IMR-90 (cell line): ENCODE results near the gene EMP1. TPM values are rescaled to one million over a fixed set of nuclear protein-coding genes. Genes with fewer than 3 reads are reported as not detected.

Source experiments
- ATAC-seq: fragments of 200-7000 bp; cut with Tn5 transposase; 2 replicates; pipeline ENCODE4 v1.9.1; 2020; ENCODE audit warnings: low read depth, mild to moderate bottlenecking, moderate library complexity
- BruUV-seq: library from RNA; stranded (reverse); fragments of 400-500 nt; replicated peaks from 2 replicates; lab custom pipeline; 2021; lab: Mats Ljungman, UMichigan
- CTCF ChIA-PET: fragments of 300-600 bp; formaldehyde crosslinking; extraction: SDS; loops from one replicate; lab custom pipeline; 2021; ENCODE audit warnings: antibody characterized with exemption; lab: Yijun Ruan, JAX
- POLR2A ChIA-PET: fragments of 300-600 bp; sonication (Branson Sonifier 250); formaldehyde crosslinking; loops from one replicate; lab custom pipeline; 2022; ENCODE audit warnings: antibody characterized with exemption; ENCODE audit not compliant: unreplicated experiment; lab: Charles Lee
- DNase-seq: peaks from one replicate; pipeline ENCODE4 v3.0.0; 2013
- H2AFZ ChIP-seq: replicated peaks from 2 replicates; pipeline ENCODE3; 2013; ENCODE audit warnings: low read length, mild to moderate bottlenecking; ENCODE audit not compliant: poor library complexity
- H2AK5ac ChIP-seq: 2 replicates; pipeline ENCODE4 v1.6.1; 2013; ENCODE audit warnings: low read depth, low read length, inconsistent platforms
- H2AK9ac ChIP-seq: replicated peaks from 2 replicates; pipeline ENCODE3; 2013; ENCODE audit warnings: mild to moderate bottlenecking, low read depth, low read length, moderate library complexity; ENCODE audit not compliant: poor library complexity
- H2BK120ac ChIP-seq: 2 replicates; pipeline ENCODE4 v1.6.1; 2013; ENCODE audit warnings: low read depth, low read length, inconsistent platforms
- H2BK15ac ChIP-seq: 3 replicates; pipeline ENCODE4 v1.6.1; 2013; ENCODE audit warnings: low read depth, low read length, inconsistent platforms
- H2BK20ac ChIP-seq: 2 replicates; pipeline ENCODE4 v1.6.1; 2013; ENCODE audit warnings: low read depth, mild to moderate bottlenecking, inconsistent platforms, low read length, moderate library complexity
- H2BK5ac ChIP-seq: 2 replicates; pipeline ENCODE4 v1.6.1; 2013; ENCODE audit warnings: mild to moderate bottlenecking, low read depth, low read length, inconsistent platforms; ENCODE audit not compliant: poor library complexity, severe bottlenecking
- H3K14ac ChIP-seq: replicated peaks from 2 replicates; pipeline ENCODE4 v1.6.1; 2013; ENCODE audit warnings: low read depth, low read length, inconsistent platforms
- H3K18ac ChIP-seq: 2 replicates; pipeline ENCODE4 v1.6.1; 2013; ENCODE audit warnings: low read depth, low read length, control low read depth
- H3K23ac ChIP-seq: 2 replicates; pipeline ENCODE4 v1.6.1; 2013; ENCODE audit warnings: low read depth, low read length, inconsistent platforms
- H3K27ac ChIP-seq: 2 replicates; pipeline ENCODE4 v1.5.1; 2013; ENCODE audit warnings: mild to moderate bottlenecking, control low read depth, low read length; ENCODE audit not compliant: insufficient read depth
- H3K27me3 ChIP-seq: 2 replicates; pipeline ENCODE4 v1.6.1; 2013; ENCODE audit warnings: low read length; ENCODE audit not compliant: control insufficient read depth, insufficient read depth
- H3K36me3 ChIP-seq: 2 replicates; pipeline ENCODE4 v1.6.1; 2013; ENCODE audit warnings: low read length, mixed read lengths; ENCODE audit not compliant: control insufficient read depth, insufficient read depth
- H3K4ac ChIP-seq: 2 replicates; pipeline ENCODE4 v1.6.1; 2013; ENCODE audit warnings: low read depth, low read length, inconsistent platforms
- H3K4me1 ChIP-seq: 2 replicates; pipeline ENCODE4 v1.6.1; 2013; ENCODE audit warnings: low read length, mixed read lengths; ENCODE audit not compliant: control insufficient read depth, insufficient read depth
- H3K4me2 ChIP-seq: 2 replicates; pipeline ENCODE4 v1.6.1; 2013; ENCODE audit warnings: low read depth, mild to moderate bottlenecking, control low read depth, low read length, moderate library complexity
- H3K4me3 ChIP-seq: 2 replicates; pipeline ENCODE4 v1.5.1; 2013; ENCODE audit warnings: low read depth, mild to moderate bottlenecking, control low read depth, low read length, moderate library complexity; ENCODE audit not compliant: insufficient read depth
- H3K56ac ChIP-seq: 2 replicates; pipeline ENCODE4 v1.6.1; 2013; ENCODE audit warnings: low read length, inconsistent platforms; ENCODE audit not compliant: insufficient read depth; ENCODE audit errors: extremely low read depth
- H3K79me1 ChIP-seq, 2 experiments: 2 replicates each; pipeline ENCODE4 v1.6.1; 2013; ENCODE audit warnings: low read length in 2 of 2, inconsistent platforms in 1 of 2, low read depth in 1 of 2
- H3K9ac ChIP-seq: 2 replicates; pipeline ENCODE4 v1.6.1; 2013; ENCODE audit warnings: low read depth, low read length, control low read depth
- H3K9me1 ChIP-seq: 2 replicates; pipeline ENCODE4 v1.6.1; 2013; ENCODE audit warnings: low read length, inconsistent platforms; ENCODE audit not compliant: insufficient read depth
- H3K9me3 ChIP-seq: 2 replicates; pipeline ENCODE4 v1.6.1; 2013; ENCODE audit warnings: low read length; ENCODE audit not compliant: control insufficient read depth, insufficient read depth
- H4K20me1 ChIP-seq: 2 replicates; pipeline ENCODE4 v1.6.1; 2013; ENCODE audit warnings: low read length, inconsistent platforms; ENCODE audit not compliant: insufficient read depth
- H4K5ac ChIP-seq: 2 replicates; pipeline ENCODE4 v1.6.1; 2013; ENCODE audit warnings: mild to moderate bottlenecking, low read depth, low read length, control low read depth
- H4K8ac ChIP-seq, 2 experiments: 2 replicates each; pipeline ENCODE4 v1.6.1; 2013; ENCODE audit warnings: low read depth in 2 of 2, low read length in 2 of 2, control low read depth in 1 of 2, inconsistent platforms in 1 of 2
- H4K91ac ChIP-seq: 2 replicates; pipeline ENCODE4 v1.6.1; 2013; ENCODE audit warnings: low read depth, low read length, inconsistent platforms; ENCODE audit not compliant: insufficient read depth
- CEBPB ChIP-seq: IDR thresholded peaks from 2 replicates; pipeline ENCODE4 v1.6.1; 2012; ENCODE audit warnings: low read depth, low read length, improper control_type of control experiment
- CTCF ChIP-seq: conservative IDR thresholded peaks from 2 replicates; pipeline ENCODE4 v1.5.1; 2012; ENCODE audit warnings: mild to moderate bottlenecking, low read depth, low read length, improper control_type of control experiment
- RFX5 ChIP-seq: IDR thresholded peaks from 2 replicates; pipeline ENCODE4 v1.8.0; 2012; ENCODE audit warnings: low read depth, mild to moderate bottlenecking, low read length, moderate library complexity
- WGBS, 2 experiments: methylation state at CpG; one replicate each; pipeline versions ENCODE4 v1.1.5 to v1.1.7; 2013; ENCODE audit warnings: missing lambda C conversion rate in 2 of 2; ENCODE audit not compliant: insufficient read length in 1 of 2; ENCODE audit errors: extremely low coverage in 2 of 2; 5-methylcytosine and 5-hydroxymethylcytosine counted together
- dilution Hi-C: fragments of 300-500 bp; cut with HindIII; formaldehyde crosslinking; loops from one replicate; pipeline ENCODE4 v1.14.3; 2018; ENCODE audit warnings: low sequenced_read_pairs; ENCODE audit not compliant: unreplicated experiment
- in situ Hi-C: fragments of 300-500 bp; cut with MboI; formaldehyde crosslinking; loops from 3 replicates; pipeline ENCODE4 v1.14.3; 2019; ENCODE audit warnings: low sequenced_read_pairs, inconsistent platforms, mixed read lengths
- intact Hi-C: fragments of 100-400 bp; cut with micrococcal nuclease; formaldehyde crosslinking; loops from 2 replicates; pipeline ENCODE4 v1.10.0; 2022
- polyA plus RNA-seq, 3 experiments: library from polyadenylated mRNA; depleted of rRNA; stranded (reverse); fragments of >200 nt; gene quantifications; 2 replicates each; pipeline ENCODE4 v1.2.3, GENCODE V29; 2012; ENCODE audit warnings: low replicate concordance in 1 of 3
- total RNA-seq: library from RNA; depleted of rRNA; stranded (reverse); fragments of >200 nt; gene quantifications from 2 replicates; pipeline ENCODE4 v1.2.3, GENCODE V29; 2012

The EMP1 gene
- total and polyA plus RNA-seq, 2 of the 4 experiments (the other 2 are of a cell fraction): 137 to 201 TPM

- WGBS, 2 experiments: 51% methylated on average over 2 of the region's 4 CpGs; no CpG with 5 or more reads in 1 of the 2 experiments
- peak overlapping the region; percentile 4; the same call in 1 of the 2 replicates for H4K91ac ChIP-seq
- peak overlapping the region; percentile 57 for H3K14ac ChIP-seq
- no peak overlapping the region for H3K4me2 ChIP-seq
- CTCF ChIA-PET: no interaction called here
- no peak overlapping the region for H3K9ac ChIP-seq
- no peak overlapping the region for H3K27ac ChIP-seq
- DNase-seq: no peak
- no peak overlapping the region for H2BK5ac ChIP-seq
- H4K5ac ChIP-seq: peak overlapping the region; percentile 37; the same call in 1 of the 2 replicates
- H3K79me1 ChIP-seq: peaks cover 0 to 15% of the 10 kb centered on the region in 2 experiments; a peak in 1 of 4 replicates
- peaks cover 28% of the 10 kb centered on the region for H3K9me1 ChIP-seq
- H2BK15ac ChIP-seq: peak overlapping the region; percentile 7; the same call in 1 of the 3 replicates
- H3K27me3 ChIP-seq: no peaks in the 10 kb centered on the region
- no peak for ATAC-seq
- no peak overlapping the region for H2AK9ac ChIP-seq
- no peak overlapping the region; the same call in 1 of the 2 replicates for H3K18ac ChIP-seq
- in situ Hi-C loops (no loop called here), dilution Hi-C loops (no loop called here), intact Hi-C loops (no loop called here)
- H2BK20ac ChIP-seq: peak overlapping the region; percentile 49; the same call in 1 of the 2 replicates
- H4K8ac ChIP-seq: peak overlapping the region in 1 of 2 experiments; percentile 7; a peak in 1 of 4 replicates
- TF ChIP-seq RFX5: no peak
- peak; percentile 62; the same call in 1 of the 2 replicates for TF ChIP-seq CEBPB
- TF ChIP-seq CTCF: no peak
- H3K4me3 ChIP-seq: no peak overlapping the region
- no peak overlapping the region for H3K56ac ChIP-seq
- POLR2A ChIA-PET: no interaction called here
- H3K4ac ChIP-seq: no peak overlapping the region
- H3K4me1 ChIP-seq: peaks cover 35% of the 10 kb centered on the region
- peak overlapping the region; percentile 8 for H2AFZ ChIP-seq
- H4K20me1 ChIP-seq: no peaks in the 10 kb centered on the region
- no peaks in the 10 kb centered on the region for H3K9me3 ChIP-seq
- peak overlapping the region; percentile 18; the same call in 1 of the 2 replicates for H3K23ac ChIP-seq
- no TSS peak for BruUV-seq
- no peaks in the 10 kb centered on the region for H3K36me3 ChIP-seq
- H2BK120ac ChIP-seq: peak overlapping the region; percentile 57
- H2AK5ac ChIP-seq: peak overlapping the region; percentile 28; the same call in 1 of the 2 replicates
These were observed 21.0 kb upstream of the EMP1 start for GRCh38 chr12:13175499-13175898.
